C4-2B (cell line): ENCODE measurements around the gene LPP.

ENCODE experiments used
- H3K27ac ChIP-seq: fragments of 450-650 bp; 2 replicates; pipeline ENCODE4 v1.5.1; 2017
- CTCF ChIP-seq: fragments of 450-650 bp; conservative IDR thresholded peaks from 2 replicates; pipeline ENCODE4 v1.5.1; 2017; ENCODE audit warnings: mild to moderate bottlenecking
- ZFX ChIP-seq: fragments of 450-650 bp; IDR thresholded peaks from 2 replicates; pipeline ENCODE4 v1.6.1; 2017

Gene LPP

DNA sequence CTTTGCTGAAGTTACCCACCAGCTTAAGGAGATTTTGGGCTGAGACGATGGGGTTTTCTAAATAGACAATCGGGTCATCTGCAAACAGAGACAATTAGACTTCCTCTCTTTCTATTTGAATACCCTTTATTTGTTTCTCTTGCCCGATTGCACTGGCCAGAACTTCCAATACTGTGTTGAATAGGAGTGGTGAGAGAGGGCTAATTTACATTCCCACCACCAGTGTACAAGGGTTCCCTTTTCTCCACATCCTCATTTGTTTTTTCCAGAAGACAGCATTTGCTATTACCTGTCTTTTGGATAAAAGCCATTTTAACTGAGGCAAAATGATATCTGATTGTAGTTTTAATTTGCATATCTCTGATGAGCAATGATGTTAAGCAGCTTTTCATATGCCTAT is 687.9 kb downstream of the LPP start:
- H3K27ac ChIP-seq: no peak overlapping the region
- TF ChIP-seq CTCF (no peak), ZFX (no peak)

DNA sequence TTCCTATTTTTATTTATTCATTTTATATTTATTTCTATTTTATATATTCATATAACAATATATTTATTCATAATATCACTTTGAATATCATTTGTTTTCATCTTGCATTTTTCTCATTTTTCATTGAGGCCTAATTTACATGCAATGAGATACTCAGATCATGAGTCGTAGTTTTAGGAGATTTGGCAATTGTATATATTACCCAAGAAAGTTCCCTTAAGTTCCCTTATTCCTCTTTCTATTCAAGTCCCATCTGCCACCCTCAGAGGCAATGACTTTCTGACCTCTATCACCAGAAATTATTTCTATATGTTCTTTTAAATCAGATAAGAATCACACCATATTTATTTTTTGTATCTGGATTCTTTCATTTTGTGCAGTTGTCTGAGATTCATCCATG is 688.7 kb downstream of the LPP start:
- no peak for TF ChIP-seq CTCF
- TF ChIP-seq ZFX: no peak
- no peak overlapping the region for H3K27ac ChIP-seq

DNA sequence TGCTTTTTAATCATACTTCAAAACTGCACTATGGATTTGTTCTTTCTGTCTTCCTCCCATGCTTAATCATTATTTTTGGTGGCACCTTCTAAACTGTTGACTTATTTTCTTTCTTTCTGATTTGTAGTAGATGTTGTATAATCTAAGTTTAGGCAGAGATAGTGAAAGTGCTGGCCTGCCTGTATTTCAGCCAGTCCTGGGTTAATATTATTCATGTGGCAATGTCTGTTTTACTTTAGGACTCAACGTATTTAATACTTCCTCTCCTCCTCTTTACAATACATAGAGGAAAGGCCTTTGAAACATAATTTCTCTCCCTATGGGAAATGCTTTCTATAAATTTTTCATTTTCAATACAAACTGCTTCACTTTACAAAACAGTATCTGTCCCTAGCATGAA is 690.1 kb downstream of the LPP start:
- TF ChIP-seq ZFX (no peak), CTCF (no peak)
- no peak overlapping the region for H3K27ac ChIP-seq

DNA sequence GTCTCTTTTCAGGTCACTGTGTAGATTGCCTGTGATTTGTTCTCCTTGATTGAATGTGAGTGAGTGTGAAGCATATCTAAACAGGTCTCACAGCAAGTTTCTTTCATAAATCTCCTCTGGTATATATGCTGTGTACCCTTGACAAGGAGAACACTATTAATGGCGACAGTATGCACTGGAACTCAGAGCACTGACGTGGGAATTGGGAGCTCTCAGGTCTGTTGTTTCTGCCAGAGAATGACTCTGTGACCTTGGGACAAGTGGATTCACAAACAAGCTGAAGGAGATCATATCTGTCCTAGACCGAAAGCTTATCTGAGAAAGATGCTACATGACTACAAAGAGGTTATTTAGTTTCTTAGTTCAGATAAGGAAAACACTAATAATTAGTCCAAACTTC is 691.6 kb downstream of the LPP start:
- H3K27ac ChIP-seq: no peak overlapping the region
- TF ChIP-seq CTCF (no peak), ZFX (no peak)

DNA sequence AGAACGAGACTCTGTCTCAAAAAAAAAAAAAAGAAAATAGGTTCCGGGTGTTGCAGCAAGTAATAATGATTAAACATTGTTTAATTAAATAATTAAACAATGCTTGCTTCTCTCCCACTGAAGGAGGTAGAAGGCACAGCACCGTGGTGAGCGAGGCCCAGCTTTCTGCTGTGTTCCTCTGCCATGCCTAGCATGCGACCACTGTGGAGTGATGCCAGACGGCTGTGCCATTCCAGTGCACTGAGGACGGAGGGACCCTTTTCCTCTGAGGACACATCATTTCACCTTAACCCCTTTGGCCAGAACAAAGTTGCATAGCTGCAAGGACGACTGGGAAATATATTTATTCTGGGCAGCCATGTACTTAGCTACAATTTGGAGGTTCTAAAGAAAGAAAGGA is 695.0 kb downstream of the LPP start:
- no peak overlapping the region for H3K27ac ChIP-seq
- TF ChIP-seq ZFX (no peak), CTCF (no peak)

GRCh38 chr3:188853856-188854771 is 700.2 kb downstream of the LPP start:
- no peak overlapping the region for H3K27ac ChIP-seq
- TF ChIP-seq ZFX (no peak), CTCF (no peak)

DNA sequence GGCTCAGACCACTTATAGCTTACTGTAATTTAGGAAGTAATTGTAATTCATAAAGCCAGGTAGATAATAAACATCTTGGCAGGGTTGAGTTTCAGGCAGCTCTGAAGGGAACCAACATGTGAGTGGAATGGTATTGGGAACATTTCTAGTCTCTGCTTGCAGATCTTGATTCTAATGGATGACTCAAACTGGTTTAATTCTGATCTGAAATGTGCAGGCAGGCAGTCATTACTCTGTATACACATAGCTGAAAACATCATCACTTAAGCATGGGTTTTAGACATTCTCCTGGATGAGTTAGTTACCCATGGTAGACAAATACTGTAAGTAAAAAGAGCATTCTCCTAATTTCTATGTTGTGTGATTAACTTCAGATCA is 700.8 kb downstream of the LPP start:
- no peak overlapping the region for H3K27ac ChIP-seq
- TF ChIP-seq ZFX: no peak
- no peak for TF ChIP-seq CTCF
